SK-N-MC (cell line): ENCODE results near the gene ROCK2.

Experiments used
- DNase-seq: peaks from one replicate; pipeline ENCODE4 v3.0.0-alpha.2; 2011; ENCODE audit warnings: low read depth, low spot score
- H3K27ac ChIP-seq: fragments of 200-600 bp; sonication (generic); 2 replicates; pipeline ENCODE4 v1.5.1; 2016; ENCODE audit warnings: mixed run types
- H3K36me3 ChIP-seq: fragments of 200-600 bp; sonication (generic); 2 replicates; pipeline ENCODE4 v1.6.1; 2017; ENCODE audit warnings: antibody characterized with exemption, low read length, mixed read lengths; ENCODE audit not compliant: insufficient read depth
- H3K4me3 ChIP-seq: fragments of 200-600 bp; sonication (generic); 2 replicates; pipeline ENCODE4 v1.5.1; 2016
- H3K9ac ChIP-seq: fragments of 200-600 bp; sonication (generic); 2 replicates; pipeline ENCODE4 v1.8.0; 2017; ENCODE audit warnings: mixed run types, mixed read lengths; ENCODE audit not compliant: insufficient read length
- H3K9me3 ChIP-seq: fragments of 200-600 bp; sonication (generic); 2 replicates; pipeline ENCODE4 v1.6.1; 2017; ENCODE audit warnings: low read depth, mild to moderate bottlenecking, antibody characterized with exemption, low read length, moderate library complexity, mixed read lengths
- EZH2 ChIP-seq: fragments of 200-600 bp; sonication (generic); IDR thresholded peaks from one replicate; pipeline ENCODE4 v1.6.1; 2017; ENCODE audit warnings: antibody characterized with exemption
- FOXP2 ChIP-seq: optimal IDR thresholded peaks from 2 replicates; pipeline ENCODE3; 2011; ENCODE audit warnings: mild to moderate bottlenecking, moderate library complexity; ENCODE audit not compliant: insufficient read depth; ENCODE audit errors: extremely low read length, control extremely low read depth
- POLR2AphosphoS5 ChIP-seq: IDR thresholded peaks from 2 replicates; pipeline ENCODE4 v1.6.1; 2012; ENCODE audit warnings: mild to moderate bottlenecking, low read depth, low read length, borderline replicate concordance

ROCK2 gene

DNA sequence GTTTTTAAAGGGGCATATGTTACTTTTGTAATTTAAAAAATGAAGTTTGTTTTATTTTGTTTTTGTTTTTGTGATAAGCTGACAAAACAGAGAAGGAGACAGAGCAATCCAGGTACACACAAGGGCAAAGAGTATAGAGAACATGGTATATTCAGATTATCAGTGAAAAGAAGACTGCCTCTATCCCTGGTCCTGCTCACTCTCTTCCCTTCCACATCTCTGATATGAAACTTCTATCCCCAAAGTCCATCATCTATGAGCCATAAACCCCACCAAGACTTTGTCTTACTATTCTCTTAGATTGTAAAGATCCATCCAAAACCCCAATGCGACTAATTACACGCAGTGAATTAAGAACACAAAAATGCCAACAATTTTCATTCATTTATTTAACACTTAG, 16.6 kb downstream of the ROCK2 start:
- no peak for DNase-seq
- Histone ChIP-seq H3K27ac (no peak overlapping the region), H3K4me3 (no peak overlapping the region), H3K36me3 (no peaks in the 10 kb centered on the region), H3K9me3 (peaks cover 5% of the 10 kb centered on the region; the same call in 1 of the 2 replicates), H3K9ac (no peak overlapping the region)
- TF ChIP-seq FOXP2 (no peak), POLR2AphosphoS5 (no peak), EZH2 (no peak)

DNA sequence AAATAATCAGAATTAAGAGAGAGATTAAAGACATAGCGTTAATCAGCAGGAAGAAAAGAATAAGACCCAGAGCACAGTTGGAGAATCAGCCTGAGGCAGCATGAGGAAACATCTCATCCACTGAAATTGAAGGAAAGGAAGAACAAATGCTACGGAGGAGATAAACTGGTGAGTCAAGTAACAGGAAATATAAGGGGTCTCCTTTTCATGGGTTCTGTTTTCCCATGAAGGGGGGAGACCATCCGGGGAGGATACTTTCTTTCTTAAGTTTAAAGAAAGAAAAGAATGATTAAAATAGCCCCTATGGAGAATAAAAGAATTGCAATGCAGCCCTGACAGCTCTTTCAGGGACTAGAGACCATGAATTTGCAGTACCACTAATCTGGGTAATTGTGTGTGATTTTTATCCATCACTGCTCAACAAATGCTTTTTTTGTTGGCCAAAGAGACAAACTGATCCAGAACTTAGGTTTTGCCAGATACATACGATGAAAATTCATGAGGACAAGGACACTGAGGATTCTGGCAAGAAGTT, 17.7 kb downstream of the ROCK2 start:
- Histone ChIP-seq H3K4me3 (peak overlapping the region; percentile 37), H3K36me3 (no peaks in the 10 kb centered on the region), H3K27ac (peak overlapping the region; percentile 16; the same call in 1 of the 2 replicates), H3K9me3 (0 out of 2 replicates have a peak, but pooled peaks cover 5% of the 10 kb centered on the region), H3K9ac (no peak overlapping the region)
- no peak for DNase-seq
- TF ChIP-seq EZH2: no peak
- TF ChIP-seq POLR2AphosphoS5: no peak
- no peak for TF ChIP-seq FOXP2

DNA sequence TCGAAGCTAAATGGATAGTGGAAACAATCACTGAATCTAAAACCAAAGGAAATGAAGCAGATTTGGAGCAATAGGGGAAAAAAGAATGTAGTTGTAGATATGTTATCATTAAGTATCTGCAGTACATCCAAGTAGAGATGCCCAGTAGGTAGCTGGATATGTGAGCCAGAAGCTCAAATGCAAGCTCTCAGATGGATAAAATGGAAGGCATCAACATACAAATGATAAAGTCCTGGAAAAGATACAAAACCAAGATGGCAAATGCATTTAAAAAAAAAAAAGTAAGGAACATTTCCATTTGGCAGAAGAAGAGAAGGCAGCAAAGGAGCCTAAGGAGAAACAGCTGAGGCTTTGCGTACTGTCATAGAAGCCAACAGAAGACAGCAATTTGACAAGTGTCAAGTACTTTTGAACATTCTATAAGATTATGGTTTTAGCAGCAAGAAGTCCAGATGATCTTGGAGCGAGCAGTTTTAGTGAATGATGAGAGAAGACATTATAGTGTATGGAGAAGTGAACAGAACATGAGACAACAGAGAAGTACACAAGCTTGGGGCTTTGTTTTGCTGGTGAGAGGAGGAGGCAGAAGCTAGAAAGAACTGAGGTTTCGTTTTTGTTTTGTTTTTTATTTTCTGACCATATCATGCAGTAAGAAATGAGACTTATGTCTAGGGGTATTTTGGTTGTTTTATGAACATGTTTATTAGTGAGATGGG, 18.3 kb downstream of the ROCK2 start:
- H3K4me3 ChIP-seq: peak overlapping the region; percentile 37
- DNase-seq: no peak
- H3K27ac ChIP-seq: peak overlapping the region; percentile 16; the same call in 1 of the 2 replicates
- no peaks in the 10 kb centered on the region for H3K36me3 ChIP-seq
- no peak overlapping the region for H3K9ac ChIP-seq
- 0 out of 2 replicates have a peak, but pooled peaks cover 5% of the 10 kb centered on the region for H3K9me3 ChIP-seq
- TF ChIP-seq FOXP2 (no peak), EZH2 (no peak), POLR2AphosphoS5 (no peak)

DNA sequence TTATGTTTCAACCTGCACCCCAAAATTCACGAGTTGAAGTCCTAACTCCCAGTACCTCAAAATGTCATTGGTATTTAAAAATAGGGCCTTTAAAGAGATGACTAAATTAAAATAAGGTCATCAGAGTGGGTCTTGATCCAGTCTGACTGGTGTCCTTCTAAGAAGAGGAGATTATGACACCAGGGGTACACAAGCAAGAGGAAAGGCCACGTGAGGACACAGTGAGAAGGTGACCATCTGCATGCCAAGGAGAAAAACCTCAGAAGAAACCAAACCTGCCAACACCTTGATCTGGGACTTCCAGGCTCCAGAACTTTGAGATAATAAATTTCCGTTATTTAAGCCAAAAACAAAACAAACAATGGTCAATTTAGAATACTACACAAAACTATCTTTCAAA, 22.6 kb downstream of the ROCK2 start:
- Histone ChIP-seq H3K9ac (no peak overlapping the region), H3K36me3 (no peaks in the 10 kb centered on the region), H3K4me3 (no peak overlapping the region), H3K27ac (no peak overlapping the region), H3K9me3 (0 out of 2 replicates have a peak, but pooled peaks cover 5% of the 10 kb centered on the region)
- no peak for TF ChIP-seq POLR2AphosphoS5
- no peak for TF ChIP-seq FOXP2
- no peak for TF ChIP-seq EZH2
- DNase-seq: no peak

DNA sequence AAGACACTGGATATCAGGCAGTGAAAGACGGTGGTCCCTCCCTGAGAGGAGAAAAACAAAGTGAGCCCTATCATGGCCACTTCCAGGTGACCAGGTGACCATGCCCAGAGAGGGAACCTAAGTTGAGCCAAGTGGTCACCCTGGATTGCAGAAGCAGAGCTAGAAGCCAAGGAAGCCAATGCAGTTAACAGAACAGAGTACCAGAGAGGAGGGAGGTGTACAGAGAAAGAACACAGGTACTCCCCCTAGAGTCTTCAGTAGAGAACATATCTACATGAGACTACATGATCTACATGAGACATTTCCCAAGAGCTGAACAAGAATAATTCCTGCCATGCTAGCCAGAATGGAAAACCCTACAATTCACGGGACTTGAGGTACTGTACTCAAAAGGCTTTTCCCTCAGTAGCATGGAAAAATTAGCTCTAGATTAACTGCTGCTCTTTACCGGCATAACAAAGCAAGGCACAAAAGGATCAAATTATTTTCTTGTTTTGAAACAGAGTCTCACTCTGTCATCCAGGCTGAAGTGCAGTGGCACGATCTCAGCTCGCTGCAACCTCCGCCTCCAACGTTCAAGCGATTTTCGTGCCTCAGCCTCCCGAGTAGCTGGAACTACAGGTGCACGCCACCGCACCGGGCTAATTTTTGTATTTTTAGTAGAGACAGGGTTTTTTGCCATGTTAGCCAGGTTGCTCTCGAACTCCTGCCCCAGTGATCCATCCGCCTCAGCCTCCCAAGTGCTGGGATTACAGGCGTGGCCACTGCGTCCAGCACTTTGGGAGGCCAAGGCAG, 23.5 kb downstream of the ROCK2 start:
- Histone ChIP-seq H3K9me3 (0 out of 2 replicates have a peak, but pooled peaks cover 5% of the 10 kb centered on the region), H3K4me3 (no peak overlapping the region), H3K9ac (no peak overlapping the region), H3K27ac (no peak overlapping the region), H3K36me3 (no peaks in the 10 kb centered on the region)
- DNase-seq: no peak
- no peak for TF ChIP-seq POLR2AphosphoS5
- TF ChIP-seq EZH2: no peak
- TF ChIP-seq FOXP2: no peak

DNA sequence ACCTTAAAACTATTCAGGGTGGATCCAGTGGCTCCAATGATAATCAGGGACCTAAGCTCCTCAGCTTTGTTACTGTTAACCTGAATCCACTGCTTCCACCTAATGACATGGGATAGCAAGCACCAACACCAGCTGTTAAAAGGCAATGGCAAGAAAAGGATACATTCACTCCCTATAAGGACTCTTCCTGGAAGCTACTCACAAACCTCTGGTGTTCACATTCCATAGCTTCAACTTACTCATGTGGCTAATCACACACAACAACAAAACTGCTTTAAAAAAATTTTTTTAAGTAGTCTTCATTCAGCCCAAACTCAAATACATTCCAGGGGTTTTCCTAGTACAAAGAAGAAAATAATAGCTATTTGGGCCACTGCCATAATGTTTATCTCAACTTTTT, 24.5 kb downstream of the ROCK2 start:
- no peak overlapping the region for H3K27ac ChIP-seq
- TF ChIP-seq FOXP2: no peak
- no peak for TF ChIP-seq POLR2AphosphoS5
- no peak for TF ChIP-seq EZH2
- no peak for DNase-seq

DNA sequence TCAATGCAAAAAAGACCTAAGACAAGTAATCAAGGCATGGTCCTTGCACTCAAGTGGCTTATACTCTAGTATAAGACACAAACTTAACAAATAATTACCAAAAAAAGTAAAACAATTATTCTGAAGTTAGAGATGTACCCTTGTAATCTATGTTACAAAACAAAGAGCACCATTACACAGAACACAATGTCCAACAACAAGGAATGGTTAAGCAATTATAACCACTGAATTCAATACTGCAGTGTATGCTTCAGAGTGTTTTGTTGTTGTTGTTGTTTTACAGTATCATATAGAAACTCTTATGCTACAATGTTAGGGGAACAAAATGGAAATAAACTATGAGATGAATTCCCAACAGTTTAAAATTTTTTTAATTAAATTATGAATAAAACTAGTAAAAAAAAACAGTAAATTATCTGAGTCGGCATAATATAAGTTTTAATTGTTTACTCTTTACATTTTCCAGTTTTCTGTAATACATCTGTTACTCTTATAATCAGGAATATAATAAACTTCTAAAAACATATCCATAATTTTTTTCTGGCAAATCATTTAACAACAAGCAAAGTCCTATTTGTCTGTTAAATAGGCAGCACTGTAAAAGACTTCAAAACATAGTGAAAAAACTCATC, 29.2 kb downstream of the ROCK2 start:
- H3K9me3 ChIP-seq: no peaks in the 10 kb centered on the region
- no peaks in the 10 kb centered on the region for H3K36me3 ChIP-seq
- H3K27ac ChIP-seq: peak overlapping the region; percentile 18
- H3K9ac ChIP-seq: no peak overlapping the region
- H3K4me3 ChIP-seq: no peak overlapping the region
- no peak for DNase-seq
- TF ChIP-seq EZH2 (no peak), POLR2AphosphoS5 (no peak), FOXP2 (no peak)

More for the DNA sequence above, 24.5 kb downstream of the ROCK2 start:
- Histone ChIP-seq H3K9ac (no peak overlapping the region), H3K36me3 (no peaks in the 10 kb centered on the region), H3K9me3 (no peaks in the 10 kb centered on the region), H3K4me3 (no peak overlapping the region)

DNA sequence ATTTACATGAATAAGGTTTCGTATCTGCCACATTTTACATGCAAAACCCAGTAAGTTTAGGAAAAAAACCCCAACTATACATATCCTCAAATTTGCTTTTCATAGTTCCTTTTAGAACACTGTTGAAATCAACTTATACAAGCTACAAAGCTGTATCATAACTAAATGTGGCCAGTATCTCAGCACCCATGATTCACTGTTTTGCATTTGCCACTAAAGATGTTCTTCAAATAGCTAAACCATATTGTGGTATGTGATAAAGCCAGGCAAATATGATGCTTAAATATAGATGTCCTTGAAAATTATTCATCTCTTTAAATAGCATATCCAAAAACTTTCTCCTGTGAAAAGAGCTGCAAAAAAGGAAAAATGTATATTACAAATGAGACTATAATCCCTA, 29.9 kb downstream of the ROCK2 start:
- DNase-seq: no peak
- TF ChIP-seq POLR2AphosphoS5 (no peak), EZH2 (no peak), FOXP2 (no peak)
- Histone ChIP-seq H3K36me3 (no peaks in the 10 kb centered on the region), H3K9me3 (no peaks in the 10 kb centered on the region), H3K27ac (peak overlapping the region; percentile 2; the same call in 1 of the 2 replicates), H3K4me3 (no peak overlapping the region), H3K9ac (no peak overlapping the region)
